Measurements from ENCODE around the gene OGA.

The OGA gene

DNA sequence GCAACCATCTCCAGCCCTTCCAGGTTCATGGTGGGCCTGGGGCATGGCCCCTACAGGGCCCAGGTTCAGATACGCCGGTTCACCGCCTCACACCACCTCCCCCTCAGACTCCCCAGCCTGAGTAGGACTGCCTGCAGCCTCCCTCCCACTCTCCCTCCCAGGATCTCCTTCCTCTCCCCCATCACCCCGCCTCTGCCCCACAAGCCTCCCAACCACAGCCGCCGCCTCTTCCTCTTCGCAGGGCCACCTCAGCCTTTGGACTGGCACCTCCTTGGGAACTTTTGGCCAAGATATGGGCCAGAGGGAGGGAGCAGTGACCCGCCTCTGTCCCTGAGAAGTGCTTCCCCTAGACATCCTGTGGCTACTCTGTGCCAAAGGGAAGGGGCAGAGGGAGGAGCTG, 16.1 kb upstream of the OGA start:
- DNase-seq: no peak

DNA sequence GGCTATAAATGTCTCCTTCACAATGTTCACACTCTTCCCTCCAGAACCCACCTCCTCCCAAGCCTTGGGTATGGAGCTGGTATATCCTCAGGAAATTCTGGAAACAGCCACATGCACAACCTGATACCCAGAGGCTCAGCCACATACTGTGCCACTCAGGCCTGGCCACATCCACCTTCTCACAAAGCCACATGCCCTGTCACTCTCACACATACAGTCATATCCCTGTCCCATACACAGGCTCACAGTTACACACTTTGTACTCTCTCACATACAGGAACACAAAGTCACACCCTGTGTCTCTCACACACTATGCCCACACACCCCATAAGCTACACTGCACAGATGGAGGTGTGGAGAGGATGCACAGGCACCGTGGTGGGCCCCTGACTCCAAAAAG, 15.2 kb upstream of the OGA start:
- no peak for DNase-seq

DNA sequence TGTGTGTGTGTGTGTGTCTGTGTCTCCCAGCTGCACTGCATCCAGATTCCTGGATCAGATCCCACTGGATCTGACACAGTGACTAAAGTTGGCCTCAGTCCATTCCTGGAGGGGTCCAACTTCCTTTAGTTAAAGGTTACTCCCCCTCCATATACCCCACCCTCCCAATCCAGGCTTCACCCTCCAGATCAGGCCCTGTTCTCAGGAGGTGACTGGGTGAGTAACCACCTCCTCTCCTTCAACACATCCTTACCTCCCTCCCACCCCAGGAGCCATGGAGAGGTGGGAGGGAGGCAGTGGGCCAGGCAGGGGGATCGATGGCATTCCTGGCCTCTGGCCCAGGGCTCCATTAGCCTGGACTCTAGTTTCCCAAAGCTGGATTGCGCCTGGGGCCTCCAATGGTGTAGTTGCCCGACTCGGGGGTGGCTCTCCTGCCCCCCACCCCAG, 14.1 kb upstream of the OGA start:
- DNase-seq: no peak

DNA sequence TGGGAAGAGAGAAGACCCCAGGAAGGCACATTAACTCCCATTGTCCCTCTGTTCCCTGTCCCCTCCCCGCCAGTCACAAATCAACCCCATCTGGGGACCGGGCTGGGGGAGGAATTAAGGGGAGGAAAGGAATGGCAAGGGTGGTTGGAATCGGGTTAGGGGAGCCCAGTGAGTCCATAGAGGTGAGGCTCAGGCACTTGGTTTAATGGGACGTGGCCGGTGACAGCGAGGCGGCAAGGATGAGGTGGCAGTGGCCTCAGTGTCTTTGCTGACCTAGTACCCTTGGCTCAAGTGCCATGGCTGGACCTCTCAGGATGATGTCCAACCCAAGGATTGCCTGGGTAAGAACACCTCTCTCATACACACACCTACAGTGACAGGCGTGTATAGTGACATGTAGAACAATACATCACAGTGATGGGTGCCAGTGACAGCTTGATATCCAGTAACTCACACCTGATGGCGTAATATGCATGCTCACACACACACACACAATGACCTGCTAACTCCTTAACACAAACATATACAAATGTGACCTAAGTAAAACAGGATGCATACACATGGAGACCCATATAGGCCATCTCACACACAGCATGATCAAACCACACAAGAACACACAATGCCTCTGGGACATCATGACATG, 13.0 kb upstream of the OGA start:
- DNase-seq: no peak

DNA sequence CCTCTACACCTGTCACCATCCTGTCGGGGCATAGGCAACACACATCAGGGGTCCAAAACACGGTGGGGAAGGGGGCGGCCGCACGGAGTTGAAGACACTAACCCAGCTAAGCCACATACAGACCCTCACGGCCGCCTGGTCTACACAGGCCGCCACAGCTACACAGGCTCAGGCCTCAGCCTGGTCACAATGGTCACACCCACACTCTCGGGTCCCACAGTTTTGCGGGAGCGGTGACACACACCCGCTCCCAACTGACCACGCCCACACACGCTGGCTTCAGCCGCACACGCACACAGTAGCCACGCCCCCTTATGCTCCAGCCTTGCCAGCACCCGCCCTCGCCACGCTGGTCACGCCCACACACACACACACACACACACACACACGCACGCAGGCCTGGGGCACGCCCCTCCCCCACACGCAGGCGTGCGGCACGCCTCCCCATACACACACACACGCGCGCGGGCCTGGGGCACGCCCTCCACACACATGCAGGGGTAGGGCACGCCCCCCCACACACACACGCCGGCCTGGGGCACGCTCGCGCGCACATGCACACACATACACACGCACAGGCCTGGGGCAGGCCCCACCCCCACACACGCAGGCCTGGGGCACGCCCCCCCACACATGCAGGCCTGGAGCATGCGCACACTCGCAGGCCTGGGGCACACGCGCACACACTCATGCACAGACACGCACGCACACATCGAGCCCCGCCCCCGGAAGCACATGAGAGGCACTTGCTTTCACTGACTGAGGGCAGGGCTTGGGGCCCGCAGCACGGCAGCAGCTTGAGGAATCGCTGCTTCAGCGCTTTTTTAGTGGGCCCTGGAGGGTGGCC, 12.3 kb upstream of the OGA start:
- no peak for DNase-seq

DNA sequence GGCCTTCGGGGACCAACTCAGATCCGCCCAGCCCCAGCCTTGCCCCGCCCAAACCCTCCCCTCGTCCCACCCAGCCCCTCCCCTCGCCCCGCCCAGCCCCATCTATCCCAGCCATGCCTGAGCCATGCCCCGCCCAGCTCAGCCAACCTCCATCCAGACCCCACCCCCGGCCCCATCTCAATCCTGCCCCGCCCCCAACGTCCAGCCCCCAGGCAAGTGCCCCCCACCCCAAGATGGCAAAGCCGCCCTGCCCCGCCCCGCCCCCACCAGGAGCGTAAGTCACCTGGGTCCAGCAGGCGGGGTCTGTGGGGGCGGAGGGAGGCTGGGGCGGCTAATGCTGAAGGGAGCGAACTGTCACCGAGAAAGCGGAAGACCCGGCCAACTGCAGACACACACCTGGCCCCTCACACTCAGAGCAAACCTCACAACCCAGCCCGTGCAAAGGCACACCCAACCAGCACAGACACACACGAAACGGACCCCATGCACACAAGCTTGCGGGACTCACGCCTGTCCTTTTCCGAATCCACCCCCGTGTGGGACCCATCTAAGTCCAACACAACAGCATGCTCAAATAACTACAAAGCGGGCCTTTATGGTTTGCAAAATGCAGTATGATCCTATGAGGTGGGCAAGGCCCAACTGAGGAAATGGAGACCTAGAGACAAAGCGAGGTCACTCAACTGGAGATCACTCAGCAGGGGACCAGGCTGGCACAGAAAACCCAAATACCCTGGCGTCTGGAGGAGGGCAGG, 11.5 kb upstream of the OGA start:
- no peak for DNase-seq

DNA sequence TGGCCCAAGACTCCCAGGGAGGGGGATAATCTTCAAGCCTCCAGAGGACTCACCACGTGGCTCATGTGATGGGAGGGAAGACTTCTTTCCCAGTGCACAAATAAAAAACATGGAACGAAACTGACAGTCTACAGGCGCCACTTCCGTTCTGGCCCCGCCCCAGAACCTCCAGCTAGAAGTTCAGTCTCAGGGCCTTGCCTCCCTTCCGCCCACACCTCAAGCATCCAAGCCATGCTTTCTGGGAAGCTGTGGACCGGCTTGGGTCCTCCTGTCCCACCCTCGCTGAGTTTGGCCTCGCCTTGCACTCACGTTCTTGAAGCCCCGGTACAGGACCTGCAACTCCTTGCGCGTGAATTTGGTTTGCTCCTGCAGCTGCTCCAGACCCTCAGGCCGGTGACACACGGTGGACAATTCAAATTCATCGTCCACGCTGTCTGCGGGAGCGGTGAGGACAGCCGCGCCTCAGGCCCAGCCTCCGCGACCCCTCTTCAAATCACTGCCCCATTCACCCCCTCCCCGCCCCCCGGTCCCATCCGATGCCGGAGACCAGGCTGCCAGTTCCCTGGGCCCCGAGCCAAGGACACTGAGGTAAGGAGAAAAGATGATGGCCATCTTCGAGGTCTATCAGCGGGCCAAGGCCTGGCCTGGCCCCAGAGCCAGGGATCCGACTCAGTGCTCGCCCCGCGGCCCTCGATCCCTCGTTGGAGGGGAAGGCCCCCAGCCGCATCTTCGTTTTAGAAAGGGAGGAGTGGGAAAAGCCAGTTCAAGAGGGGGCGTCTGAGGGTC, 10.7 kb upstream of the OGA start:
- no peak for DNase-seq

DNA sequence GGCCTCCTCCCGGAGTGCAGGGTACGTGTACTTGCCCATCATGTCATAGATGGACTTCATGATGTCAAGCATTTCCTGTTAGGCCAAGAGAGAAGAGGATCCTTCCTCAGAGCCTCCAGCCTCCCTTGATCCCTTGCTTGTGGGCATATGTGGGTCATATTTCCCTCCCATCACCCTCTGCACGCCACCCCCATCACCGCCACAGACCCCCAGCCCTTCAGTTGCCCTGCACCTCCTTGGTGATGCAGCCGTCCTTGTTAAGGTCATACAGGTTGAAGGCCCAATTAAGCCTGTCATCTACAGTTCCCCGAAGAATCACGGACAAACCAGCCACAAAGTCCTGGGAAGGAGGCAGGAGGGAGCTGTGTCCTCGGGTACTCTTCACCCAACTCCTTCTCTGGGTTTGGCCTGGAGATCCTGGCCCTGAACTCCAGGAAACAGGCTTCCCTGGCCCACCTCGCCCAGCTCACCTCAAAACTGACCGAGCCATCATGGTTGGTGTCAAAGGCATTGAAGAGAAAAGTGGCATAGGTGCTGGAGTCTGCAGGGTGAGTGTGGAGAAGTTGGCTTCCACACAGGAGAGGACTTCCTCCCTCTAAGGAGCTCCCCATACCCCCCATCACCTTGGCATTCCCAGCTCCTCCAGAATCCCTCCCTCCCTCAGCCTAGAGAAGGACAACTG, 9.8 kb upstream of the OGA start:
- DNase-seq: no peak

DNA sequence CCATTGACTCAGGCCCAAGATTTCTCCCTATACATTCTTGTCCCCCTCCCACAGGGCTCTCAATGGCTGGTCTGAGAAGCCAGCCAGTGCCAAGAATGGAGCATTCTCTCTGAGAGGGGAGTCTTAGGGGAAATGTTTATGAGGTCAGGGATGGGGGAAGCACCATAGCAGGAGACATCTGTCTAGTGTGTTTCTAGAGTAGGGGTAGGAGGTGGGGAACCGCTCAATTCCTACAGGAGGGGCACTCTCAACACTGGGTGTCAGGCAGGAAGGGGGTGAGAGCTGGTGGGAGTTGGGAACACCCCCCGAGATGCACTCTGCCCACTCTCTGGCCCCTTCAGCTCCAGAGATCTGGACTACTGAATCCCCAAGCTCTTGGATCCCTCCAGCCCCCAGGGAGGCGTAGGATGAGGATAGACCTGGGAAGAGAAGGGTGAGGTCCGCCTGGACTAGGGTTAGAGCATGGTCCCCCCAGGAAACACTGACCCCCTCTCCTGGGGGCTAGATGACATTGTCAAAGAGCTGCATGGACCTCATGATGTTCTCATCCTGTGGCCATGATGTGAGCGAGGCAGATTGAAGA, 8.7 kb upstream of the OGA start:
- no peak for DNase-seq

DNA sequence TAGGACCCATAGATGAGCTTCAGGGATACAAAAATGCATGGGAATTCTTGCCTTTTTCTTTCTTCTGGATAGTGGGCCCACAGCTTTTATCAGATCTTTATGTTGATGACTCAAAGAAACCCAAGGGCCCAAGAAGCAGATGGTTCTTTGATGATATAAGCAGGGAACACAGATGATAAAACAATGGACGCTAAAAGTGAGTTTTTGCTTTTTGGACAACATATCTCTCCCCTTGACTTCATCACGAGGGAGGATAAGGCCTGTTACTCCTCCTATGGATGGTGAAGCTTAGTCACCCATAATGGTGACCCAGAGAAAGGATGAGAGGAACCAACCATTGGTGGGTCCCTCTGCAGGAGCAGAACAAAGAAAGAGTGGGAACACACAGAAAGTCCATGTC, 6.5 kb upstream of the OGA start:
- no peak for DNase-seq

DNA sequence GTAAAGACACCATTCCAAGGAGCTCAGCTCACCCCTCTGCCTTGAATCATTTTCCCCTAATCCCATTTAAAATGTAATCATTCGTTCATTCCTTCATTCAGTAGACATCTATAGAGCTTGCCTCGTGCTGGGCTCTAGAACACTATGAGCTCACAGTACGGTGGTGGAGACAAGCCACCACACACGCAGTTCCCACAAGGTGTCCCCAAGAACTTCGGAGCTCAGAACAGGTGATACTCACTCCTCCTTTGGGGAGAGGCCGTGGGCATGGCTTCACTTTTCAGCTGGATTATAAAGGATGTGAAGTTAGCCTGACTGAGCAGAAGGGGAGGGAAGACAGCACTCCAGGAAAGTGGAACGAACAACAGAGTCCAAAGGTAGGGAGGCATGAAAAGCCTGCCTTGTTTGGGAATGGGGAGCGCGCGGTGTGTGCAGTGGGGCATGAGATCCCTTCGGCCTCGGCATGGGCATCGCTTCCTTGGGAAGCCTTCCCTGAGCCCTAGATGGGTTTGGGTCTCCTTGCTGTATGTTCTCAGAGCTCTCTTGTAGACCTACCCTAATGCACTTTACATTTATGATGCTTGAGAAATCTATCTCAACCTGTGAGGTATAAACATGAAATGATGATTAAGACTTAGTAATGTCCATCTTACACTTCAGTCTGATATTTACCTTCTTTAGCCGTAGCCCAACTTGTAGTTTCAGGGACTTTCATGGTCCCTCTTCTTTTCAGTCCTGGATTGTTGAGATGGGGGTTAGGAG, 809 bp upstream of the OGA start:
- DNase-seq: peak in 1 of 2 experiments; percentile 49

DNA sequence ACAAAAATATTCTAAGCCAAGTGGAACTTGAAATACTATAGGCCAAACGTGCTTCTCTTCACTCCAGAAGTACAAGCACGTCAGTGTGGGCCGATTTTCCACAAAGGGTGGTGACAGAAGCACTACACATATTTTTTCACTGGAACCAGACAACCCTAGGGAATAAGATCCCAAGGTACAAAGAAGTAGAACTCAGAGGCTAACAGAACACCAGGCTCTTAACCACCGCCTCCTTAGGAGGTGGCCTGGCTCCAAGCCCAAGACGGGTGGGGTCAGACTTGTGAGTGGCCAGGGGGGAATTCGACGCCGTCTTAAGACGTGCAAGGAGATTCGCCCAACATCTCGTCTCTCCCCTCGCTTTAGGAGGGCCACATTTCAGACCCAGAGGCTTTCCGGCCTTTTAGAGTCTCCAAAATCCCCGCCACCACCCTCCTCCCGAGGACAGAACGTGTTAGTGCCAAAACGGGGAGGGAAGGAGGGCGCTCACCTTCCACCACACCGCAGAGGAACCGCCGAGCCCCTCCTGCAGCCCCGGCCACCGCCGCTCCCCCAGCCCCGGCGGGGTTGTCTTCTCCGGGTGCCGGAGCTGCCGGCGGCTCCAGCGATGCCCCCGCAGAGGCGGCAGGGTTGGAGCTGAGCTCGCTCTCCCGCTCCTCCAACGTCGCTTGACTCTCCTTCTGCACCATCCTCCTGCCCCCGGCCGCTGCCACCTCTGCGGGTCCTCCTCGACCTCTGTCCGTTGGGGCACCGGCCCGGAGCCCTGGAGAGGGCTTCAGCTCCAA, 716 bp downstream of the OGA start:
- peak; percentile 48 to 52 for DNase-seq

DNA sequence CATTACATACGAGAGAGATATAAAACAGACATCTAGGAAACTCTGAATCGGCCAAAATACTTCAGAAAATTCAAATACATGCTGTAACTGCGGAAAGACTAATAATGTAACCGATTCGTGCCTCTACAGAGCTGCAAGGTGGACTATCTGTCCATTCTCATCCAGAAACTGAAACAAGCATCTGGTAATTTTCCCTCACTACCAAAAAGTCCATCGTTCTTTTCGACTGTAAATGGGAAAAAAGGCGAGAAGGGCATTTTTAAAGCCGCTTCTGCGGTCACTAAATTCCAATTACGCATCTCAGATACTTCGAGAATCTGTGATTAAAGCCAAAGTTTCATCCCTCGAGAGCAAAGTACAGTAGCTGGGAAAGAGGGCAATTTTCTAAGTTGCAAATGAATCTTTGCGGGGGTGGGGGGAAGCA, 1.3 kb downstream of the OGA start:
- DNase-seq: no peak

DNA sequence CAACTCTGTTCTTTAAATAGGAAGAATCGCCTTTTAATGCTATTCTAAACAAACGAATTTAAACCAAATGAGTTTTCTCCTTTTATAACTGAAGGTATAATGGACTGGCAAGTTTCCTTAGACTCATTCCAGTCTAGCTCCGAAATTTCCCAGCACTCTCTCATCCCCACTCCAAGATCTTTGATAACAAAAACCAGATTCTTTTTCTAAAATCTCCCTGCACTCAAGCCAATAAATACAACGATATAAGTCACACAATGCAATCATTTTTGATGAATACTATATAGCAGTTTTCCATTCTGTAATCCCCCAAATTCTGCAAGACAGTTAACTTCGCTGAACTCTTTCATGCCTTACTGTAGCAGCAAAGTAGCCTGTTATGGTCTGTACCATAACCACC, 1.9 kb downstream of the OGA start:
- DNase-seq: no peak

DNA sequence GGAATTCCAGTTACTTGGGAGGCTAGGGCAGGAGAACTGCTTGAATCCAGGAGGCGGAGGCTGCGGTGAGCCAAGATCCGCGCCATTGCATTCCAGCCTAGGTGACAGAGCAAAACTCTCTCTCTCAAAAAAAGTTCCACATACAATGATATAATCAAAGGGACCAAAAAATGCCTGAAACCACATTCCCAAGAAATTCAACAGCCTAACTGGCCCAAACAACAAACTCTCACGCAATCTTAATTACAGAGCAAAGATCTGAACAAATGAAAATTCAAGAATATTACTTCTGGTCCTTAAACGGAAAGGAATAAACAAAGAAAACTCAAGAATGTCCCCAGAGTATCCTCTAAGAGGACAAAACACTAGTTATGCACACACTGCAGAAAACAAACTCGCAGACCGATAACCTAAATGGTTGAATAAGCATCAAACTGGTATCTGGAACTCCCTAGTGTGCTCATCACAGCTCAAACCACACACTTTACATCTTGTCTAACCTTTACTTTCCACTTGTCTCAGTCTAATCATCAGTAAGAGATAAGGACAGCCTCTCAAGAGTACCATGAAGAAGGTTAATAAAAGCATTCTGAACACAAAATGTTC, 3.7 kb downstream of the OGA start:
- no peak for DNase-seq

DNA sequence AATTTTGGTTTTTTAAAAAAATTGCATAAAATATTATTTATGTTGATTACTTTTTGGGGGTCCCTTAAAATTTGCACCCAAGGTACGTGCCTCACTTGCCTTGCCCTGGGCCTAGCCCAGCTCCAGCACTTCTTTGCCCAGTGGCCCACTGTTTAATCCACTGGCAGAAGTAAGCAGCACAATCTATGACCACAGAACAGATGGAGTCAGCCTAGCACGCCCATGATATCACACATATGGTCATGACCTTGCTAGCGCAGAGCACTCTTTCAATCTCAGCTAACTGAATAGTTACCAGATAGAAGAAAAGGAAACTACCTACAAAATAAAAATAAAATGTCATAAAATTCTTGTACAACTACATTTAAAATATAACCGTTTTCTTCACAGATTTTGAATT, 5.6 kb downstream of the OGA start:
- DNase-seq: peak in 1 of 2 experiments; percentile 25

DNA sequence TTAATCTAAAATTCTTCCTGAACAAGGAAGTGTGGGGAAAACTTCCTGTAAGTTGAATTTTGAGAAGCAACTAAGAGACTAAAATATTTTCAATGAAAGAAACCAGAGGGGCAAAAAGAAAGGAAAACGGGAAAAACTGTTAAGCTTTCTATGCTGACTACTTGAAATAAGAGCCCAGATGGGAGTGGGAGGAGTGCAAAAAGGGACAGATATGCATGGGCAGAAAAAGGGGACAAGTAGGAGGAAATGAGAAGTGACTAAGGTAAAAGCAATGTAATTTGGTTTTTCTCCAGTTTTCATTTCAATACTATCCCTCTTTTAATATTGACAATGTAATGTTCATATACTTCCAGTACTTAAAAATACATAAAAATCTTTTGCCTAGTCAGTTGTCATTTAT, 11.1 kb downstream of the OGA start:
- DNase-seq: no peak

DNA sequence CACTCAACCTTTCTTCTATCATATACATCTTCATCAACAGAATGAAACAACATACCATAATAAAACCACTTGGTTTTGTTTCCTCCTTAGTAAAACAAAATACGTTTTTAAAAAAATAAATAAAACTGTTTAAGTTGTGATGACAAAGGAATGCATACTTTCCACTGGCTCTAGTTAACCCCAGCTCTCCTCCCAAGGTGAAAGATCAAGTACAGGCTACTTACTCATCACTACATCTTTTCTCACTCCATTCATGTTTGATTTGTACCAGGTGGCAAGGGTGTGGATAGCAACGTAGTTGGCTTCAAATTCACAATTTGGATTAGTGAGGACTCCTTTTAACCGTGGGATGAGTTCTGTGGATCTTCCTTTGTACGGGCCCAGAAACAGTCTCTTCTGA, 14.7 kb downstream of the OGA start:
- no peak for DNase-seq

DNA sequence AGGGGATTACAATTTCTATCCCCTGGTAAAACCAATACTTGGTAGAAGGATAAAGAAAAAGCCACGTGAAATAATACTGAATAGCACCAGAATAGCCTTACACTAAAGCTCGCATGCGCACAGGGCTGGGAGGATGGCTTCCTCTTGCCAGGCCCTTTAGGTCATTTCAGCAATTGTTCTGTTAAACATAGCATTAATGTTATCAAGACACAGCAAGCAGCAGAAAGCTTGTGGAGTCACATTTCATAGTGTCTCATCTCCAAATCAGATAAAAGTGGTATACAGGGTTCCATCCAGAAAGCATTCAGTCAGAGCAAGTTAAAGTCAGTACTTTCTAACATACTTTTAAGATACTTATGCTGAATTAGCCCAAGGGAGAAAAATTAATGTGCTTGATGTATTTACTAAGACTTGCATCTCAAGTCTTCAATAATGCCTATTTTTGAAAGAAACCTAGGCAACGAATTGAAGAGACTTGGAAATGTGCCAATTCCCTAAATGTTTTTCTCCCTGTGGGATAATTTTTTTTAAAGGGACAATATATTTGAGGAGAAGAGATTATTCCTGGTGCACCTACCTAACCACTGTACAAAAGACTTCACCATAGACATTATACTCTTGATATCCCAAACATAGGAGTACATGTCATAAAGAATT, 20.7 kb downstream of the OGA start:
- no peak for DNase-seq

All from NCI-H524 (cell line).